GF-D8 (cell line): ENCODE results near the gene CHPT1.
"Not testable (repeated sequence)": the region's sequence is repeated elsewhere in the genome, so short reads cannot be mapped to it uniquely, and the experiment has no call there.

Source experiments
- DNase-seq: peaks from one replicate; lab custom pipeline; 2025; lab: John Stamatoyannopoulos, UW

Gene CHPT1

GRCh38 chr12:101697197-101697929, at the start of gene CHPT1:
TSS of gene CHPT1 (plus strand) at chr12:101697640. CDS start at chr12:101697862, 222 bp downstream.
- DNase-seq: peak; percentile 88

DNA sequence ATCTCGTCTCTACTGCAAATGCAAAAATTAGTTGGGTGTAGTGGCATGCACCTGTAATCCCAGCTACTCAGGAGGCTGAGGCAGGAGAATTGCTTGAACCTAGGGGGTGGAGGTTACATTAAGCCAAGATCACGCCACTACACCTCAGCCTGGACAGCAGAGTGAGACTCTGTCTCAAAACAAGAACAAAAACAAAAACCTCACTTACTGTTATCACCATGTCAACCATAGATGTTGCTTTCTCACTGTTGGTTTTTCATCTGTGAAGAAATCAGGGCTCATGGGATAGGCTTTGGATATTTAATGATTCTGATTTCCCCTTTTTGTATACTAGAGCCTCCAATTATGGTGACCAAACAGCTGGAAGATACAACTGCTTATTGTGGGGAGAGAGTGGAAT, 49.7 kb upstream of the CHPT1 start:
- DNase-seq: no peak

GRCh38 chr12:101648195-101648594, 49.2 kb upstream of the CHPT1 start:
- no peak for DNase-seq

DNA sequence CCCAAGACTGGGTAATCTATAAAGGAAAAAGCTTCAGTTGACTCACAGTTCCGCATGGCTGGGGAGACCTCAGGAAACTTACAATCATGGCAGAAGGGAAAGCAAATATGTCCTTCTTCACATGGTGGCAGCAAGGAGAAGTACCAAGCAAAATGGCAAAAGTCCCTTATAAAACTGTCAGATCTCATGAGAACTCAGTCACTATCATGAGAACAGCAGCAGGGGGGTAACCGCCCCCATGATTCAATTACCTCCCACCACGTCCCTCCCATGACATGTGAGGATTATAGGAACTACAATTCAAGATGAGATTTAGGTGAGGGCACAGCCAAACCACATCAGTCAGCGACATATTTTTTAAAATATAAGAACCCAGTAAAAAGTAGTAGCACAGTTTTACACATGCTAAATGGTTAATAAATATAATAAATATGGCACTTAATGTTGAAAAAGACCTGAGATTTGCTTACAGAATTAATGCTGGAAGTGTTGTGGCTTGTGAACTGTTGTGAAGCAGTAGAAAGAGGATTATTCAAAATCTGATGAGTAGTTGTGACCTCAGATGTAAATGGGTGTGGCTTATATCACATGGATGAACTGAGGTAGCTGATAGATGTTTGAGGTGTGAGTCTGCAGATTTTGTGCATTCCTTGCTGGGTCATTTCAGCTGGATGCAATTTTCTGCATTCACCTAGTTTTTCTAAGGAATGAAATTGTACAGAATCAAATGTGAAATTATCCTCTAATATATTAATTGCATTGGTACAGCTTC, 46.9 kb upstream of the CHPT1 start:
- no peak for DNase-seq

- no peak for DNase-seq
Measured at GRCh38 chr12:101653030-101653429, 44.4 kb upstream of the CHPT1 start.

DNA sequence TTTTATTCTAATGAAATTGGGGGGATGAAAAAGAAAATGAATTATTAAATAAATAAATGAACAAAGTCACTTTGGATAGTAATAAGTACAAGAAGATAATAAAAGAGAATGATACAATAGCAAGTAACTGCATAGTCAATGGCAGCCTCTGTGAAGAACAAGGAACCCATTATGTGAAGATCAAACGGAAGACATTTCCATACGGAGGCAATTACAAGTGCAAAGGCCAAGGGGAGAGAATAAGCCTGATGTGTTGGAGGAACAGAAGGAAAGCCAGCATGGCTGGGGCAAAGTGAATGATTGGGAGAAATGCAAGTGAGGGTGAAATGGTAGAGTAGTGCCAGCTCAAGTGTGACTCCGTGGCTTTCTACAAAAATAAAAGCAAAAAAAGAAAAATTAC, 43.9 kb upstream of the CHPT1 start:
- DNase-seq: no peak

DNA sequence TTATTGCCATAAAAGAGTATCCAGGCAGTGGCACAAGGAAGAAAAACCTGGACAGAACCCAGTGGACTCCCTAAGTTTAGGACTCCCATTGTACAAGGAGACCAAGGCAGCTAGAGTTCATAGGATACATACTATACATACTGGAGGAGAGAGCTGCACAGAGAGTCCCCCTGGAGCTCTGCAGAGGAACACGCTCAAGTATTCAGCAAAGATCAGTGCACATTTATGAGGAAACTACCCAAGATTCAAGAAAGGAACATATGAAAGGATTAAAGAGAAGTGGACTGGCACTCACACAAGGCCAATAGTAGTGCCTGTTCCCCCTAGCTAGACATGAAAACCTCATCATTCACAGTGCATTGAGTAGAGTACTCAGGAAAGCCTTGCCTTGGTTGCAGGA, 43.0 kb upstream of the CHPT1 start:
- DNase-seq: no peak

- no peak for DNase-seq
Measured at GRCh38 chr12:101655393-101655792, 42.0 kb upstream of the CHPT1 start.

DNA sequence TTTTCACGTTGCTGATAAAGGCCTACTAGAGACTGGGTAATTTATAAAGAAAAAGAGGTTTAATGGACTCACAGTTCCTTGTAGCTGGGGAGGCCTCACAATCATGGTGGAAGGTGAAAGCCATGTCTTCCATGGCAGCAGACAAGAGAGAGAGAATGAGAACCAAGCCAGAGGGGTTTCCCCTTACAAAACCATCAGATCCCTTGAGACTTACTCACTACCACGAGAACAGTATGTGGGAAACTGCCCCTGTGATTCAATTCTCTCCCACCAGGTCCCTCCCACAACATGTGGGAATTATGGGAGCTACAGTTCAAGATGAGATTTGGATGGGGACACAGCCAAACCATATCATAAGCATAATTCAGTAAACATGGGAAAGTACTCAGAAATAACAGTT, 36.8 kb upstream of the CHPT1 start:
- DNase-seq: not testable (repeated sequence)

DNA sequence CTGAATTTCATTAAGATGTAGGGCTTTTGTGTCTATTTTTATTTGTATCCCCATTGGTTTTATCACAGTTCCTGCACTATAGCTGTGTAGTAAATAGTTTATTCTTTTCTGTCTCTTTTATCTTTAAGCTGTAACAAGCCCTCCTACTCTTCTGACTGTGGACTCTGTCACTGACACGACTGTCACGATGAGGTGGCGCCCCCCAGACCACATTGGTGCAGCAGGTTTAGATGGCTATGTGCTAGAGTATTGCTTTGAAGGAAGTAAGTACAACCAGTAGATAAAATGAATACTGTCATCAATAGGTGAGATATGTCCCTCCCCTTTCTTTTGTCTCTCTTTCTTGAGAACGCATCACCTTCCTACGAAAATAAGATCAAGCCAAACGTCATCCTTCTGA, 34.1 kb upstream of the CHPT1 start:
- no peak for DNase-seq

- DNase-seq: no peak
Measured at GRCh38 chr12:101664992-101665391, 32.4 kb upstream of the CHPT1 start.

DNA sequence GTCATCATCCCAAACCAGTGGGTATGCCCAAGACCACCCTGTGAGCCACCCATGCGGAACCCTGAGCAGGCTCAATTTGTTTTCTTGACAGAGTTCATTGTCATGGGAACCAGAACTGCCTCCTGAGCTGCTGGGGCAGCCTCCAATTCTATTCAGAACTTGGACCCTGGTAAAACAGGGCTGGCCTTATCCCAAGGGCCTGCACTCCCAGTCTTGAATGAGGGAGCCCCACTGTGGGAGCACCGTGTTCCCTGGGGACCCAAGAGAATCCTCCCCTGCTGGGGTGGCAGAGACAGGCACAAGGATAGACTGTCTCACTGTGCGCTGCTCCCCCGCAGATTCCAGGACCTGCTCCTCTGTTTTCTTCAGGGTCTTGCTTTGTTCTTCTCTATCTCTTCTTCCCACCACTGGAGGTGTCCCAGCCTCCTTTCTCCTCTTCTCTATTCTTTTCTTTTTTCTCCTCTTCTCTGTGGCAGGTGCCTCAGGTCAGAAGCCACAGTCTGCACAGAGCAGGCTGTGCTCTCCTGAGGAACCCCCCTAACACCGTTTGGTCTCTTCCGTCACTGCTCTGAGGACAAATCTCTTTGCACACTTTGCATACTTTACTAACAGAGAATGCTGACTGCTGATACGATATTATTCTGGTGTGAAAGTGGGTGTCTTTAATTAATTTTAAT, 31.2 kb upstream of the CHPT1 start:
- DNase-seq: no peak

DNA sequence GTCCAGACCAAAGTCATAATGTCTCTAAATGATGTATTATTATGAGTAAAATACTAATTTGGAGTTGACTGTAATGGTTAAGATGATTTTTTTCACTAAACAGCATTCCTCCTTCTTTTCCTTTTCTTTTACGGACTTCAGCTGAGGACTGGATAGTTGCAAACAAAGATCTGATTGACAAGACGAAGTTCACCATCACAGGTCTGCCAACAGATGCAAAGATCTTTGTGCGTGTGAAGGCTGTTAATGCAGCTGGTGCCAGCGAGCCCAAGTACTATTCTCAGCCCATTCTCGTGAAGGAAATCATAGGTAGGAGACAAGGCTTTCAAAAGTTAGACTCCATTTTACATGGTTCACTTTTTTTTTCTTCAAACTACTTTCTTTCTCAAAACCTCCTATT, 29.8 kb upstream of the CHPT1 start:
- DNase-seq: no peak

- peak; percentile 73 for DNase-seq
Measured at GRCh38 chr12:101670007-101670671, 27.3 kb upstream of the CHPT1 start.

GRCh38 chr12:101671157-101671791, 26.2 kb upstream of the CHPT1 start:
- DNase-seq: peak; percentile 86

GRCh38 chr12:101671833-101672232, 25.6 kb upstream of the CHPT1 start:
- no peak for DNase-seq

DNA sequence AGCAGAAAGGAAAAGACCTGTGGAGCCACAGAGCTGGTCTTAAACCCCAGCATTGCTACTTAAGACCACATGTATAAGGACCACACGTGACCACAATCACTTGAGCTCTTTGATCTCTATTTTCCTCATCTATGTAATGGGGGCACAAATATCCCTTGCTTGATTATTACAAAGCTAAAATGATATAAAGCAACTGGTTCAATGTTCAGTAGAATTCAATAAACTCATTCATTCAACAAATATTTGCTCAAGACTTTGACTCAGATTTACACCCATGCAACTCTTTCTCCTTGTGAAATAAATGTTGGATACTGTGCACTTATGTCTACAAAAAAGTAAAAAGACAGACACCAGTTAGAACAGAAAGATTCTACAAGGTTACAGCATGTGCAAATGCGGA, 21.9 kb upstream of the CHPT1 start:
- DNase-seq: no peak

DNA sequence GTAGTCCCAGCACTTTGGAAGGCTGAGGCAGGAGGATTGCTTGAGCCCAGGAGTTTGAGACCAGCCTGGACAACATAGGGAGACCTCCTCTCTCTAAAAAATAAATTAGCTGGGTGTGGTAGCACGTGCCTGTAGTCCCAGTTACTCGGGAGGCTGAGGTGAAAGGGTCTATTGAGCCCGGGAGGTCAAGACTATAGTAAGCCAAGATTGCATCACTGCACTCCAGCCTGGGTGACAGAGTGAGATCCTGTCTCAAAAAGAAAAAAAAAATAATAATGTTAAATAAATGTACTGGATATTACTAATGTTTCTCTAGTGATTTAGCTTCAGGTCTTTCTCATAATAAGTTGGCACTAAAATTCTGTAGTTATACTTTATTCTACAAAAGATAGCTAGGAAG, 20.9 kb upstream of the CHPT1 start:
- DNase-seq: not testable (repeated sequence)

- DNase-seq: no peak
Measured at GRCh38 chr12:101678081-101678480, 19.4 kb upstream of the CHPT1 start.

DNA sequence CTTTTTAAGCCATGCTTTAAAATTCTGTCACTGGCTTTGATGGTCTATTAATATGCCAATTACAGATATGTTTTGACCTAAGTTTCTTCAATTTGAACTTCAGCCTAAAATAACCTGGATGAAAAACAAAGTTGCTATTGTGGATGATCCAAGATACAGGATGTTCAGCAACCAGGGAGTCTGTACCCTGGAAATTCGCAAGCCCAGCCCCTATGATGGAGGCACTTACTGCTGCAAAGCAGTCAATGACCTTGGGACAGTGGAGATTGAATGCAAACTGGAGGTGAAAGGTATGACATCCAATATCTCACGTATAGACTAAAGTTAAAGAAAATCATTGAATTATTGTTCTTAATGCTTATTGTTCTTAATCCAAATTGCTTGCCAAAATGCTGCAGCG, 17.2 kb upstream of the CHPT1 start:
- no peak for DNase-seq

DNA sequence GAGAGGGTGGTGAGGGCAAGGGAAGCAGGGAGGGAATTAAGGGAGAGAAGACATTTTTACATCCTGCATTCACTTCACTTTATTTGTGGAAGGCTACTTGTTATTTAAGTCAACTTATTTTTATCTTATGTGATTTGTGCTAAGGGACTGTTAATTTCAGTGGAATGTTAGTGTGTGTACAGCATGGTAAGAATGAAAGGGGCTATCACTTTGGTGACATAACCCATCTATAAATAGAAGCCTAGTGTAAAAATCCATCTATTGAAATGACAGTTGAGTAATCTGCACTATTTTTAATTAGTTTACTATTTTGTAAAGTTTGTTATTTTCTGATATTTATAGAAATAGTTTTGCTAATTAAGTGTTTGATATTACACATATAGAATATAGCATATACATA, 16.8 kb upstream of the CHPT1 start:
- DNase-seq: no peak

GRCh38 chr12:101681627-101682026, 15.8 kb upstream of the CHPT1 start:
- DNase-seq: not testable (repeated sequence)
